GM12801 (cell line): ENCODE data around the gene KCNC1.

Experiments used
- CTCF ChIP-seq: IDR thresholded peaks from one replicate; pipeline ENCODE4 v1.5.1; 2011; ENCODE audit warnings: control low read depth; ENCODE audit not compliant: insufficient read length; ENCODE audit errors: extremely low read depth

Gene KCNC1

GRCh38 chr11:17812091-17812864 is 77.7 kb downstream of the KCNC1 start:
- no peak for TF ChIP-seq CTCF

GRCh38 chr11:17812865-17813187 is 78.2 kb downstream of the KCNC1 start:
- TF ChIP-seq CTCF, result no peak

- TF ChIP-seq CTCF, result no peak
These were observed 78.9 kb downstream of the KCNC1 start for GRCh38 chr11:17813391-17814059.

- TF ChIP-seq CTCF, result no peak
These were observed 80.0 kb downstream of the KCNC1 start for GRCh38 chr11:17814546-17814945.

- no peak for TF ChIP-seq CTCF
These were observed 81.8 kb downstream of the KCNC1 start for GRCh38 chr11:17816232-17816931.

- no peak for TF ChIP-seq CTCF
These were observed 87.2 kb downstream of the KCNC1 start for GRCh38 chr11:17821648-17822400.

- TF ChIP-seq CTCF, result no peak
These were observed 87.8 kb downstream of the KCNC1 start for GRCh38 chr11:17822401-17822781.
